ELF-1 (cell line): ENCODE data around the gene CPA5.

Source experiments
- DNase-seq: peaks from one replicate; pipeline ENCODE4 v3.0.0-alpha.2; 2016; ENCODE audit warnings: low read depth, low spot score

CPA5 gene

DNA sequence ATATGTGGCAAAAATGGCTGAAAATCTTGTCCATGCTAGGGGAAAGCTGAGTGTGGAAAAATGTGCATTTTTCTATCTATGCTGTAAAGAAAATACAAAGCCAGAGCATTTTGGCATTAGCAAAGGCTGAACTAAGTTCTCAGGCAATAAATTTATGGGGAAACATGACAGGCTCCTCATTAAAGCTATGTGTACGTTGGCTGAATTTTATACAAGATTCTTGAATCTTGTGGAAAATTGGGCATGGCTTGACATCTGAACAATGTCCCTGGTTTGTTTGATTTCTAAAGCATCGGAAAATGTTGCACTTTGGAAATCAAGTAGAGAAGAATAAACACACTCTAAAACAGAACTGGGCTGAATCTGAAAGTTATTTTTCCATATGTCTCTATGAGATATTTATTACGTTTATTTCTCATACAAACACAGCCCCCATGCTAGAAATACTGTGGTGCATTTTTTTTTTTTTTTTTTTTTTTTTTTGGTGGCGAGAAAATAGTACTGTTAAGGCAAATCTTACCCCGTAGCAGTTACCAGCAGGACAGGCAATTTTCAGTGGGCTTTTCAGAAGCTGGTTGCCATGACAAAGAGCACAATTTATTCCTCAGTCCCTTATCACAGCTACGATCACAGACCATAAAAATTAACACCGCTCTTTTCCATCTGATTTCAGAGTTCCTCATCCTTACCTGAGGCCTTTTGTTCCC lies 52.6 kb downstream of the CPA5 start:
- no peak for DNase-seq

DNA sequence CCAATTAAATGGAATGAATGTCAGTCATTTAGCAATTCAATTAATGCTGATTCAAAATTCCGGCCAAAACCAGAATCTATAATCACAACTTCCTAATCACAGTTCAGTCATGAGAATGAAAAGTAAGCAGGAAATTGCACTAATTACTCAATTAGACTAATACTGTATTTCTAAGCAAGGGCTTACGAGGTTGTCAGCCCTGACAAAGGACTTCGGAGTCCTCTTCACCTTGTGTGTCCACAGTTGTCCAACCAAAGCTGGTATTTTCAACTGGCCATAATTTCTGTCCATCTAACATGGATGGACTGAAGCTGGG lies 53.1 kb downstream of the CPA5 start:
- no peak for DNase-seq

GRCh38 chr7:130398526-130399090 lies 54.0 kb downstream of the CPA5 start:
- DNase-seq, result no peak

DNA sequence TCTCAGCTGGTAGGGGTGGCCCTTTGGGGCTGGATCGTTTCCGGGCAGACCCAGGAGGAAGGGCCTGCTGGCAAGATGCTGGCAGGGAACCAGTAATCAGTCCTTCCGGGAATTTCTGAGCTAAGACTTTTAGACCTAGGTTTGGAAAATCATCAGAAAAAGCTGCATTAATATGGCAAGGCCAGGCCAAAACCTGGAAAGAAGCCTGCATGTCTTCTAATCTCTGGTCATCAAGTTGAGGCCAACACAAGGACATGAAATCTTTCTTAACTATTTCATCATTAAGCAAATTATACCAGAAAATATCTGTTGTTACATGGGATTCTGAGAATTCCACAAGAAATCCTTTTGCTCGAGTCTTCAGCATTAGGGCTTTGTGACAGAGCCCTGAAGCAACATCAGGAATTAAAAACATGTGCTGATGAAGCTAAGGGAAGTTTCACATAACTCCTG lies 55.5 kb downstream of the CPA5 start:
- DNase-seq, result no peak

GRCh38 chr7:130401101-130401500 lies 56.5 kb downstream of the CPA5 start:
- DNase-seq, result no peak

DNA sequence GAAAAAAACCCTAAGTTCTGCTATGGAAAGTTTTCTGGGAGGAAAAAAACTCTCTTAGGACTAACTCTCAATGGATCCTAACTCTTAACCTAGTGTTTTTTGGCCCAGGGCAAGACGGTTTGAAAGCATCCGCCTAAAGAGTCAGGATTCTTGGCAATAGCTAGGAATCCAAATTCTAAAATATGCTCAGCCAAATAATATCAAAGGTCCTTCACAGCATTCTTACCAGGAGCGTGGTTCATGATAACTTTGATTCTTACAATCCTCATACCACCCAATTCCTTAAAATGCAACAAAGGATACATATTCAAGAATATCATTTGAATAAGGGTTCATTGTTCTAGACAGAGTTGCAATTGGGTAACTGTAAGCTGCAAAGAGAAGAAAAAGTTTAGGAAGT lies 57.0 kb downstream of the CPA5 start:
- no peak for DNase-seq

DNA sequence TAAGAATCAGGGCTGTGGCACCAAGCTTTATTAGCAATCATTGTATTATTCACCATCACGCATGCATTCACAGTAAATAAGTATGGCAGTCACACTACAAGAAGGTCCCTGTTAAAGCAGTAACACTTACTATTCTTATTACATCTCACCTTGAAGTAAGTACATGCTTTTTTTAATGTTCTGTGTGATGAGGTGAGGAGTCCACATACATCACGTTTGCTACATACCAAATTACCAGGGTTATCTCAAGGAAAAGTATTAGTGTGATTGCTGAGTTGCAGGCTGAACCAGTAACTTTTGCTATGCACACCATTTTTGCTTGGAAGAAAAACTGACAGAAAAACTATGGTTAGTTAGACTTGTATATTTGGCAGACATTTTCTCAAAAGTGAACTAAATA lies 60.4 kb downstream of the CPA5 start:
- no peak for DNase-seq

DNA sequence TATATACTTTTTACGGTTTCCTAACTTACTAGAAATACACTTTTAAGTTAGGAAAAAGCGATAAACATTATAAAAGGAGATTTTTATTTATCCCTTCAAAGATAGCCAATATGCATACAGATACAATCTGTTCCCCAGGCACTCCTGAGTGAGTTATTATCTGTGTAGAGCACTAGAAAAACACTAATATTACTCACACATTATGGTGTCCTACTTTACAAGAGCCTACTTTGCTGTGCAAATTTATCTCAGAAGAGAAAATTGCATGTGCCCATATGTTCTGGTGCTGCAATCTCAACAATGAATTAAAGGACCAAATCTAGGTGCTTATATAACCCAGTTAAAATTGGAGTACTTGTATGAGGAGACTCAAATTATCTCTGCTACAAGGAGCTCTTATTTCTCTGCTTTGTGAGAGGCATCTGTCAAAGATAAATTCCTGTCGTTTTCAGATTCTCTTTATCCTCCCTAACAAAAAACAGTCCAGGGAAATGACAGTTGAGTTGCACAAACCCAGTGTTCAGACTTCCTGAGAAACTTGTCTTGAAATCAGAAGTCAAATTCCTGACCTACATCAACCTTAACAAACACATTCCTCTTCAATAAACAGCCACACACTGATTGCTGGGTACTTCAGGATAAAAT lies 64.6 kb downstream of the CPA5 start:
- no peak for DNase-seq

DNA sequence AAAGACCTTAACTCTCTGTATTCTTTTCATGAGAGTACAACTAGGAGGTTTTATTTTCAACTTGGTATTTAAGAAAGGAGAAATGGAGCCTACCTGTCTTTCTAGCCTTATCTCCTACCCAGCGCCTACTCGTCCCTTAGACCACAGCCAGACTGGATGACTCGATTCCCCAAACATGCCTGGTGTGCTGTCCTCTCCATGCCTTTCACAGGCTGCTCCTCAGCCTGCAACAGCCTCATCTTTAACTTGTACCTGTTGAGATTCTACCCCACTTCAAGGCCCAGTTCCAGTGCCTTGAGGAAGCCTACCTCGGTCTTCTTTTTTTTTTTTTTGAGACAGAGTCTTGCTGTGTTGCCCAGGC lies 65.1 kb downstream of the CPA5 start:
- DNase-seq, result peak; percentile 37

DNA sequence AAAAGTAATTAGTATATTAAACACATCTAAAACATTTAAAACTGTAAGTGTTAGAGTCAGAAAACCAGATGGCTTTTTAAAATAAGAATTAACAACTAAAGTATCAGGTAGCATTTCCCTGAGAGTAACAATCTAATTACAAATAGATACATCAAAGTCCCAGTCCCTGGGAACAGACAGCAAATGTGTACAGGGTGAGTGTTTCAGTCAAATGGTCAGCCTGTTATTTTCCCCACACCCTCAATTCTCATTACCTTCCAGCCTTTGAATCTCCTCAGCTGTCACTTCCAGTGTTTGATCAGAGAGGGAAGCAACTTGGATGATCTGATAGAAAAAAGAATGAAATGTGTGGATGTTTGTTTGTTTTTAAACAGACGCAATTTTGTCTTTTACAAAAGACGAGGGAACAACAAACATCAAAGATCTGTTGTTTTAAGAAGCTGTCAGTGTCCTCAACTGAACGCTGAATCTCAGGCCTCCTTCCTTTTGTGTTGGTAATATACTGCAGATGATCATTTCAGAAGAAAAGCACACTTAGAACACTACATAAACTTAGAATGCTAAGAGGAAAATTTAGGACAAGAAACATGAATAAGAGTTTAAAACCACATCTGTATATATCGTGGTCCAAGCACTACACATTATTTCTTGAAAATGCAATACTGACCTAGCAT lies 66.4 kb downstream of the CPA5 start:
- DNase-seq, result no peak

DNA sequence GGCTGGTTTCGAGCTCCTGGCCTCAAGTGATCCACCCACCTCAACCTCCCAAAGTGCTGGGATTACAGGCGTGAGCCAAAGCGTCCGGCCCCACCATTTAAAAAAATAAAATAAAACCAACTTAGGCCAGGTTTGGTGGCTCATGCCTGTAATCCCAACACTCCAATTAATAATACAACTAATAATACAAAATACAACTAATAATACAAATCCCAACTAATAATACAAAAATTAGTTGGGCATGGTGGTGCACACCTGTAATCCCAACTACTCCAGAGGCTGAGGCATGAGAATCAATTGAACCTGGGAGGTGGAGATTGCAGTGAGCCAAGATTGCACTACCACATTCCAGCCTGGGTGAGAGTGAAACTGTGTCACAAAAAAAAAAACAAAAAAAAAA lies 68.6 kb downstream of the CPA5 start:
- DNase-seq, result no peak

- DNase-seq, result no peak
Observed at GRCh38 chr7:130415006-130415405, 70.4 kb downstream of the CPA5 start.

GRCh38 chr7:130417213-130417612 lies 72.6 kb downstream of the CPA5 start:
- no peak for DNase-seq

DNA sequence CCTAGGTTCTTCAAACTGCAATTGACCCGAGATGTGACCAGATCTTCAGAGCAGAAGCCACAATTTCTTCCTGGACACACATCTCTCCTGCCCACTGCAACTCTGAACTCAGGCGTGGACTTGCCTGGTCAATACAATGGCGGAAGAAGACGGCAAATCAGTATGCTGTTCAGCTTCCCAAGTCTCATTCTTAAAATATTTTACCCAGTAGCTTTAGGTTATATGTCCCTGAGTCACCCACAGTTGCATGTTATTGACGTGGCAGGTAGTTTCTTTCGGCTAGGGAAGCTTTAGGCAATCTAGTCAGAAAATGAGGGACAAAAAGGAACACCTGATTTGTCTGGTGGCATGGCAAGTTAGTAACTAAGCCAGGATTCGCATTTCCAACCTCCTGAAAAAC lies 73.7 kb downstream of the CPA5 start:
- no peak for DNase-seq
